NCI-H524 treated with DMSO at 0.1 percent for 48 hours (cell line): ENCODE results near the gene BACH1.

Experiments used
- DNase-seq: peaks from one replicate; lab custom pipeline; 2025; lab: John Stamatoyannopoulos, UW

BACH1 gene

GRCh38 chr21:29315131-29315749 is 16.5 kb downstream of the BACH1 start:
- DNase-seq: no peak

GRCh38 chr21:29316029-29316742 is 17.5 kb downstream of the BACH1 start:
- DNase-seq: no peak

GRCh38 chr21:29316806-29317205 is 18.1 kb downstream of the BACH1 start:
- no peak for DNase-seq

- peak; percentile 98 for DNase-seq
These were observed 19.6 kb downstream of the BACH1 start for GRCh38 chr21:29318354-29318753.

GRCh38 chr21:29320031-29320430 is 21.3 kb downstream of the BACH1 start:
- no peak for DNase-seq

- DNase-seq: no peak
These were observed 22.5 kb downstream of the BACH1 start for GRCh38 chr21:29321217-29321616.

- DNase-seq: no peak
These were observed 23.5 kb downstream of the BACH1 start for GRCh38 chr21:29321932-29322928.

GRCh38 chr21:29323189-29323588 is 24.5 kb downstream of the BACH1 start:
- no peak for DNase-seq

- DNase-seq: no peak
These were observed 28.3 kb downstream of the BACH1 start for GRCh38 chr21:29326914-29327554.

- no peak for DNase-seq
These were observed 30.7 kb downstream of the BACH1 start for GRCh38 chr21:29329406-29329805.

- DNase-seq: no peak
These were observed 32.1 kb downstream of the BACH1 start for GRCh38 chr21:29330797-29331196.

- DNase-seq: no peak
These were observed 34.0 kb downstream of the BACH1 start for GRCh38 chr21:29332461-29333362.

- DNase-seq: no peak
These were observed 34.7 kb downstream of the BACH1 start for GRCh38 chr21:29333406-29333805.

GRCh38 chr21:29334717-29335428 is 36.2 kb downstream of the BACH1 start:
- no peak for DNase-seq

GRCh38 chr21:29335720-29336119 is 37.0 kb downstream of the BACH1 start:
- DNase-seq: no peak

GRCh38 chr21:29338256-29338655 is 39.5 kb downstream of the BACH1 start:
- no peak for DNase-seq

- no peak for DNase-seq
These were observed 41.5 kb downstream of the BACH1 start for GRCh38 chr21:29340228-29340627.

- no peak for DNase-seq
These were observed 43.7 kb downstream of the BACH1 start for GRCh38 chr21:29342363-29342957.

GRCh38 chr21:29343519-29343918 is 44.8 kb downstream of the BACH1 start:
- no peak for DNase-seq

- DNase-seq: no peak
These were observed 47.6 kb downstream of the BACH1 start for GRCh38 chr21:29346281-29346680.
